ES-I3 (cell line): ENCODE results near the gene KRT27.

ENCODE experiments used
- H3K36me3 ChIP-seq: 2 replicates; pipeline ENCODE4 v1.6.1; 2013; ENCODE audit warnings: mild to moderate bottlenecking, low read length, control low read depth, moderate library complexity; ENCODE audit not compliant: insufficient read depth
- H3K4me1 ChIP-seq: 2 replicates; pipeline ENCODE4 v1.6.1; 2013; ENCODE audit warnings: mild to moderate bottlenecking, control low read depth, low read length; ENCODE audit not compliant: insufficient read depth
- H3K9ac ChIP-seq: 2 replicates; pipeline ENCODE4 v1.6.1; 2013; ENCODE audit warnings: low read depth, mild to moderate bottlenecking, low read length, moderate library complexity
- H3K9me3 ChIP-seq: 2 replicates; pipeline ENCODE4 v1.6.1; 2013; ENCODE audit warnings: mild to moderate bottlenecking, low read length, moderate library complexity; ENCODE audit not compliant: control insufficient read depth, insufficient read depth

The KRT27 gene

GRCh38 chr17:40794466-40794865 lies 12.1 kb upstream of the KRT27 start:
- Histone ChIP-seq H3K36me3 (no peaks in the 10 kb centered on the region), H3K9me3 (no peaks in the 10 kb centered on the region), H3K4me1 (no peaks in the 10 kb centered on the region), H3K9ac (no peak overlapping the region)

GRCh38 chr17:40793832-40794231 lies 11.5 kb upstream of the KRT27 start:
- no peak overlapping the region for H3K9ac ChIP-seq
- no peaks in the 10 kb centered on the region for H3K4me1 ChIP-seq
- no peaks in the 10 kb centered on the region for H3K36me3 ChIP-seq
- no peaks in the 10 kb centered on the region for H3K9me3 ChIP-seq

GRCh38 chr17:40791787-40792436 lies 9.6 kb upstream of the KRT27 start:
- Histone ChIP-seq H3K36me3 (no peaks in the 10 kb centered on the region), H3K4me1 (no peaks in the 10 kb centered on the region), H3K9me3 (no peaks in the 10 kb centered on the region), H3K9ac (no peak overlapping the region)

- Histone ChIP-seq H3K4me1 (no peaks in the 10 kb centered on the region), H3K9me3 (no peaks in the 10 kb centered on the region), H3K36me3 (no peaks in the 10 kb centered on the region), H3K9ac (no peak overlapping the region)
Measured at GRCh38 chr17:40791111-40791510, 8.8 kb upstream of the KRT27 start.

GRCh38 chr17:40779181-40779909 lies 3.0 kb downstream of the KRT27 start:
- no peaks in the 10 kb centered on the region for H3K36me3 ChIP-seq
- no peaks in the 10 kb centered on the region for H3K9me3 ChIP-seq
- no peaks in the 10 kb centered on the region for H3K4me1 ChIP-seq
- H3K9ac ChIP-seq: no peak overlapping the region

GRCh38 chr17:40778461-40778860 lies 3.9 kb downstream of the KRT27 start:
- H3K36me3 ChIP-seq: no peaks in the 10 kb centered on the region
- no peaks in the 10 kb centered on the region for H3K9me3 ChIP-seq
- H3K4me1 ChIP-seq: no peaks in the 10 kb centered on the region
- H3K9ac ChIP-seq: no peak overlapping the region

- no peak overlapping the region for H3K9ac ChIP-seq
- H3K9me3 ChIP-seq: no peaks in the 10 kb centered on the region
- no peaks in the 10 kb centered on the region for H3K4me1 ChIP-seq
- no peaks in the 10 kb centered on the region for H3K36me3 ChIP-seq
Measured at GRCh38 chr17:40777971-40778370, 4.4 kb downstream of the KRT27 start.

- Histone ChIP-seq H3K9ac (no peak overlapping the region), H3K36me3 (no peaks in the 10 kb centered on the region), H3K9me3 (no peaks in the 10 kb centered on the region), H3K4me1 (no peaks in the 10 kb centered on the region)
Measured at GRCh38 chr17:40777459-40777858, 4.9 kb downstream of the KRT27 start.

GRCh38 chr17:40775945-40776344 lies 6.4 kb downstream of the KRT27 start:
- Histone ChIP-seq H3K9ac (no peak overlapping the region), H3K36me3 (no peaks in the 10 kb centered on the region), H3K4me1 (no peaks in the 10 kb centered on the region), H3K9me3 (no peaks in the 10 kb centered on the region)

GRCh38 chr17:40772101-40772500 lies 10.2 kb downstream of the KRT27 start, which contains the start of gene KRT26:
Gene KRT26 (minus strand): TSS chr17:40772201. CDS start chr17:40772113, 88 bp downstream.
- H3K4me1 ChIP-seq: no peaks in the 10 kb centered on the region
- no peaks in the 10 kb centered on the region for H3K9me3 ChIP-seq
- no peaks in the 10 kb centered on the region for H3K36me3 ChIP-seq
- H3K9ac ChIP-seq: no peak within 1 kb of the TSS

GRCh38 chr17:40765657-40766056 lies 16.7 kb downstream of the KRT27 start:
- H3K9ac ChIP-seq: no peak overlapping the region
- peaks cover 10% of the 10 kb centered on the region for H3K9me3 ChIP-seq
- no peaks in the 10 kb centered on the region for H3K4me1 ChIP-seq
- H3K36me3 ChIP-seq: no peaks in the 10 kb centered on the region

- peaks cover 14% of the 10 kb centered on the region for H3K9me3 ChIP-seq
- no peaks in the 10 kb centered on the region for H3K4me1 ChIP-seq
- H3K36me3 ChIP-seq: no peaks in the 10 kb centered on the region
- H3K9ac ChIP-seq: no peak overlapping the region
Measured at GRCh38 chr17:40763752-40764151, 18.6 kb downstream of the KRT27 start.

GRCh38 chr17:40760105-40761016 lies 22.0 kb downstream of the KRT27 start:
- H3K36me3 ChIP-seq: no peaks in the 10 kb centered on the region
- H3K4me1 ChIP-seq: no peaks in the 10 kb centered on the region
- H3K9ac ChIP-seq: no peak overlapping the region
- peaks cover 14% of the 10 kb centered on the region for H3K9me3 ChIP-seq

GRCh38 chr17:40755231-40755630 lies 27.1 kb downstream of the KRT27 start, which contains the start of gene KRT25:
Gene KRT25 (minus strand): TSS chr17:40755331. CDS start chr17:40755271, 60 bp downstream.
- peaks cover 4% of the 10 kb centered on the region; the same call in 1 of the 2 replicates for H3K9me3 ChIP-seq
- no peaks in the 10 kb centered on the region for H3K4me1 ChIP-seq
- H3K36me3 ChIP-seq: no peaks in the 10 kb centered on the region
- no peak within 1 kb of the TSS for H3K9ac ChIP-seq
